ENCODE results near the gene GLI3.

Gene GLI3

GRCh38 chr7:42021631-42022030, 215.4 kb downstream of the GLI3 start:
- CTCF ChIA-PET: interaction anchor here (1.0 kb wide), 1 partner anchor 78 kb away, joined by 4 read pairs; no protein-coding TSS in a partner anchor
- no peak for TF ChIP-seq CTCF (IDR thresholded peaks at IDR 0.05; ENCODE audit: control extremely low read depth, extremely low read depth, low read depth, missing control alignments)
- no peak for DNase-seq (ENCODE audit: extremely low spot score)
- POLR2A ChIA-PET: no interaction called here

- no peak for DNase-seq (ENCODE audit: extremely low spot score)
- POLR2A ChIA-PET: no interaction called here
- CTCF ChIA-PET: no interaction called here
- no peak for TF ChIP-seq CTCF (IDR thresholded peaks at IDR 0.05; ENCODE audit: control extremely low read depth, extremely low read depth, low read depth, missing control alignments)
Observed at GRCh38 chr7:42020061-42020460, 216.9 kb downstream of the GLI3 start.

- DNase-seq (ENCODE audit: extremely low spot score): no peak
- POLR2A ChIA-PET: no interaction called here
- no peak for TF ChIP-seq CTCF (IDR thresholded peaks at IDR 0.05; ENCODE audit: control extremely low read depth, extremely low read depth, low read depth, missing control alignments)
- CTCF ChIA-PET: no interaction called here
Observed at GRCh38 chr7:42017349-42017986, 219.5 kb downstream of the GLI3 start.

- CTCF ChIA-PET: no interaction called here
- POLR2A ChIA-PET: no interaction called here
Observed at GRCh38 chr7:42016517-42016916, 220.5 kb downstream of the GLI3 start.

GRCh38 chr7:42014625-42015618, 222.1 kb downstream of the GLI3 start:
- DNase-seq (ENCODE audit: extremely low spot score): no peak
- POLR2A ChIA-PET: no interaction called here
- CTCF ChIA-PET: interaction anchor here (0.7 to 1.4 kb wide), 3 partner anchors 10 to 862 kb away, joined by 3 to 4 read pairs (median 3); no protein-coding TSS in a partner anchor
- TF ChIP-seq CTCF (IDR thresholded peaks at IDR 0.05; ENCODE audit: control extremely low read depth, extremely low read depth, low read depth, missing control alignments): peak; percentile 39

More at GRCh38 chr7:42016517-42016916, 220.5 kb downstream of the GLI3 start:
- DNase-seq (ENCODE audit: extremely low spot score): no peak
- TF ChIP-seq CTCF (IDR thresholded peaks at IDR 0.05; ENCODE audit: control extremely low read depth, extremely low read depth, low read depth, missing control alignments): no peak

- ChIA-PET CTCF (no interaction called here), POLR2A (interaction anchor here (0.6 kb wide), 1 partner anchor 945 kb away, joined by 4 read pairs; no protein-coding TSS in a partner anchor)
- DNase-seq (ENCODE audit: extremely low spot score): no peak
- no peak for TF ChIP-seq CTCF (IDR thresholded peaks at IDR 0.05; ENCODE audit: control extremely low read depth, extremely low read depth, low read depth, missing control alignments)
Observed at GRCh38 chr7:42012786-42013360, 224.1 kb downstream of the GLI3 start.

Data from GM10248 (cell line).